Activated CD4-positive, CD25-positive, alpha-beta regulatory T cell (primary cell): ENCODE data around the gene TRIM5.
"Not testable (repeated sequence)": the region's sequence is repeated elsewhere in the genome, so short reads cannot be mapped to it uniquely, and the experiment has no call there.

Experiments
- DNase-seq, 4 experiments: peaks; one replicate each; lab custom pipeline; 2025; lab: John Stamatoyannopoulos, UW

The TRIM5 gene, protein sequence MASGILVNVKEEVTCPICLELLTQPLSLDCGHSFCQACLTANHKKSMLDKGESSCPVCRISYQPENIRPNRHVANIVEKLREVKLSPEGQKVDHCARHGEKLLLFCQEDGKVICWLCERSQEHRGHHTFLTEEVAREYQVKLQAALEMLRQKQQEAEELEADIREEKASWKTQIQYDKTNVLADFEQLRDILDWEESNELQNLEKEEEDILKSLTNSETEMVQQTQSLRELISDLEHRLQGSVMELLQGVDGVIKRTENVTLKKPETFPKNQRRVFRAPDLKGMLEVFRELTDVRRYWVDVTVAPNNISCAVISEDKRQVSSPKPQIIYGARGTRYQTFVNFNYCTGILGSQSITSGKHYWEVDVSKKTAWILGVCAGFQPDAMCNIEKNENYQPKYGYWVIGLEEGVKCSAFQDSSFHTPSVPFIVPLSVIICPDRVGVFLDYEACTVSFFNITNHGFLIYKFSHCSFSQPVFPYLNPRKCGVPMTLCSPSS

DNA sequence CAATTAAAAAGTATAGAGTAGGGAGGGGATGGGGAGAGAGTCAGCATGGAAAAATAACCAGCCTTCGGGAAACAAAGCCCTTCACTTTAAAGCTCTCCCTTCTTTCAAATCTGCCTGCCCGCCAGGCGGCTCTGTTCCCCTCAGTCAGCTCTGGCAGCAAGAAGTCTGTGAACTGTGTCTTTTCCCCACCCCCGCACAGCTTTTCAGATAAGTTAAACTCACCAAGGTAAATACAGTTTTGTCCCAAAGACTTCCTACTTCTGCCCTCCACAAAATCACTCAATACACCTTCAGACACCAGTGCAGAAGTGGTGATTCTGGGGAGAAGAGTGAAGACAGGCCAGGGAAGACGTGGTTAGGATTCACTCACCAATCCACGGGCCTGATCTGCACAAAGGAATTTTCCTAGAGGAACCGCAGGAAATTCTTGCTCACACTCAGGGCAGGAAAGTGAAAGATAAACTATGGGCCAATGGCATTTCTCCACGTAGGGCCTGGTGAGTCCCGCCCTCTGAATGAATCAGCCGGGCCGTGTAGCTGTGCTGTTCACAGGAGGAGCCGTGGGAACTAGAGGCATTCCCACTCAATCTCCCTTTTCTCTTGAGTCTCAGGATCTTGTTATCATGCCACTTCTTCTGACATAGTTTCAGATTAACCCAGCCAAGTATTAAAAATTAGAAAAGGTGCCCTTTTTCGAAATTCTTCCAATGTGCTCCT is at the start of gene TRIM5:
Gene TRIM5 (minus strand): TSS at position 429 of the 717 bp plus-strand sequence. CDS start 4,897 bp downstream, outside the sequence.
- peak; percentile 31 to 58 (median 48) for DNase-seq

DNA sequence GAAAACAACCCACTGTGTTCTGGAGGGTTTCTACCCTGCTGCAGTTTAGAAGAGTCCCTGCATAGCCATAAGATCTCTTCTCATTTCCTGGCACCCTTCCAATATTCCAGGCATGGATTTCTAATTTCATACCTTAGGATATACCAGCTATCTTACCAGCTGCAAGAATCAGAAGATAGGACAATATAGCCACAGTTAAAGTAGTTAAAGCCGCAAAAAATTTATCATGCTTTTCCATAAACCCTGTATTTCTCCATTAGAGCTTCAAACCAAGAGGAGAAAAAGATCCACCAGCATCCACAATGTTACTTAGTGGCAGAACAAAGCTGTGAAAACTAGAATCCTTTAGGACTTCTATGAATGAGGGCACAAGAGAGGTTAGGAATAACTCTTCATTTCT is 42.8 kb upstream of the TRIM5 start:
- DNase-seq: no peak

DNA sequence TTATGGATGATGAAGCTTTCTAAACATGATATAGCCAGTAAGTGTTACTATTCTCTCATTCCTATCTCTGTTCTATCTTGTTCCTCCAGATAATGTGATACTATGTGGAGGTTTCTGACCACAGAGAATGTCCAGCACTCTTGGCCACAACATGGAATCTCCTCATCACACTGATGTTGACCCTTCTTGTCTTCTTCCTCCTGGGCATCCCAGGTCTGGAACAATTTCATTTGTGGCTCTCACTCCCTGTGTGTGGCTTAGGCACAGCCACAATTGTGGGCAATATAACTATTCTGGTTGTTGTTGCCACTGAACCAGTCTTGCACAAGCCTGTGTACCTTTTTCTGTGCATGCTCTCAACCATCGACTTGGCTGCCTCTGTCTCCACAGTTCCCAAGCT is 41.5 kb upstream of the TRIM5 start:
- no peak for DNase-seq

DNA sequence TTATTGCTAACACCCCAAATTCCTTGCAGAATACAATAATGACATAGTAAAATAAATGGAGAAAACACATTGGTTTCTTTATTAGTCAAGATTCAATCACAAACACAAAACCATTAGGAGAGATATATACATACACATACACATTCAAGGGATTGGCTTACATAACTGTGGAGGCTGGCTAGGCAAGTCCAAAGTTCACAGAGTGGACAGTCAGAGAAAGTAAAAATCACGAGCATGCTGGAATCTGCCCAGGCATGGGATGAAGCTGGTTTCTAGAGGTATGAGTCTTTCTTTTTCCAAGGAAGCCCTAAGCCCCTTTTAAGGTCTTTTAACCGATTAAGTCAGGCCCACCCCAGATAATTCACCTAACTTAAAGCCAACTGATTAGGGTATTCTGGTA is 37.7 kb upstream of the TRIM5 start:
- DNase-seq: no peak

DNA sequence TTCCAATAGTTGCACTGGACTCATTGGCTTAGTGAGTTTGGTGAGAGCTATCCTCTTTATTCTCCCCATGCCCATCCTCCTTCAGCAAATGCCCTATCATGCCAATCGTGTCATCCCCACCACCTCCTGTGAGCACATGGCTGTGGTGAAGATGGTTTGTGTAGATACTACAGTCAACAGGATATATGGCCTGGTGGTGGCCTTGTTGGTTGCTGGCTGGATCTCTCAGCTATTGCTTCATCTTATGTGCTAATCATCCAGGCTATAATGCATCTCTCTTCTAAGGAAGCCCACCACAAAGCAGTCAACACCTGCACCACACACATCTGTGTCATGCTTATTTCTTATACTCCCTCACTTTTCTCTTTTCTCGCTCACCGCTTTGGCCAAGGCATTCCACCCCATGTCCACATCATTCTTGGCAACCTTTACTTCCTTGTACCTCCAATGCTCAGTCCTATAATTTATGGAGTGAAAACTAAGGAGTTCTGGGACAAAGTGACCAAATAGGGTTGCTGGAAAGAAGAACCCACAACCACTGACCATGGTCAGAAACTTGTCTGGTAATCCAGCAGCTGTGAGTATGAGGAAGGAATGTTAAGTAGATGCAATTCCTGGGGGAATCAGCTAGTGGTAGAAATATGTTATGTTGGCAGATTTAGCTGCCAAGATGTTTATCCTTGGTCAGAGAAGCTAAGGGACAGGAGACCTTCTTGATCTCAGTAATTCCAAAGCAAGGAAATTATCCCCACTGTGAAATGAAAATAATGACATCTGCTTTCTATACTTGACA is 35.0 kb upstream of the TRIM5 start:
- DNase-seq: no peak

DNA sequence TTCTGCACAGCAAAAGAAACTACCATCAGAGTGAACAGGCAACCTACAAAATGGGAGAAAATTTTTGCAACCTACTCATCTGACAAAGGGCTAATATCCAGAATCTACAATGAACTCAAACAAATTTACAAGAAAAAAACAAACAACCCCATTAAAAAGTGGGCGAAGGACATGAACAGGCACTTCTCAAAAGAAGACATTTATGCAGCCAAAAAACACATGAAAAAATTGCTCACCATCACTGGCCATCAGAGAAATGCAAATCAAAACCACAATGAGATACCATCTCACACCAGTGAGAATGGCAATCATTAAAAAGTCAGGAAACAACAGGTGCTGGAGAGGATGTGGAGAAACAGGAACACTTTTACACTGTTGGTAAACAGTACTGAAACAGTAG is 31.6 kb upstream of the TRIM5 start:
- DNase-seq: not testable (repeated sequence)

DNA sequence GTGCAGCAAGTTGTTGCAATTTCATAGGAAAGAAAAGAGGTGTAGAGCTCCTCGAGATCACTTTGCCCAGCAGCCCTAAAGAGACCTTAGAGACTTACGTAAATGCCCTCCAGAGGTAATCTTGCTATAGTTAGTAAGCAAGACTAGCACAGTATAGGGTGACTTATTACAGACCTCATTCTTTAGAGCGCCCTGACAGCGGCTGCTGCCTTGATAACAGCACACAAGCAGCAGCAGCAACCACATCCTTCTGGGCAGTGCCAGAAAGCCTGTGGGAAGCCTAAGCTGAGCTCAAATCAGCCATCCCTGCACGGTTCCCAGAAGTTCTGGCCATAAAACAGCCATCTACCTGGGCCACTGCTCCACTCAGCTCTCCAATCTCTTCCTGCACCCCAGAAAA is 28.8 kb upstream of the TRIM5 start:
- no peak for DNase-seq

DNA sequence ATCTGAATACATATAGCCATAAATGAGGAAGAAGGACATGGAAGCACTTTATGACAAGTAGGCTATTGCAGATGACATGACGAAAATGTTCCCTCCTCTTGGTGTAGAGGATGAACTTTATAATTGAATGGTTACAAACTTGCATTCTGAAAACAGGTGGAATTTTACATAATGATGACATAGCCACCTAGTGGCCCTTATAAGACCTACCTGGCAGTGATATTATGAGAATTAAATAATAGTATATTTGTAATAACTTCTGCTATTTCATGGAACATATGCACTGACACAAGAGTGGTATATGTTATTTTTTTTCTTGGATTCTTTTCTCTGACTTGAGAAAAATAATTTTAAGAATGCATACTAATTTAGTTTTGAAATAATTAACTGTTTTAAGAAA is 27.6 kb upstream of the TRIM5 start:
- DNase-seq: no peak

DNA sequence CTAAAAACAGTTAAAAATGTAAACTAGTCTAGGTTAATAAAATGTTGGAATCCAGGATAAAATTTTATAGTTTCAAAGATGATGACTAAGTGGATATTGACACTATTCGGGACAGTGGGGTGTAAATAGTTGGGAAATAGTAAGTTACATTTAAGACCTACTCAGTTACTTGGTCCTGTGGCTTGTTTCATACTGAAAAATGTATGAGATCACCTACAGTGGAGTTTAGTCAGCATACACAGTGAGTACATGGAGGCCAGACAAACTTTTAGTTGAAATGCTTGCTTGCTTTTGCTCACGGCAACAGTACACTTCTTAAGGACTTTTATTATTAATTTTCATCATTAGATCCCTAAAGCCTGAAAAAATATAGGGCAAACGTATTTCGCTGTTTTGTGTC is 20.8 kb upstream of the TRIM5 start:
- no peak for DNase-seq

DNA sequence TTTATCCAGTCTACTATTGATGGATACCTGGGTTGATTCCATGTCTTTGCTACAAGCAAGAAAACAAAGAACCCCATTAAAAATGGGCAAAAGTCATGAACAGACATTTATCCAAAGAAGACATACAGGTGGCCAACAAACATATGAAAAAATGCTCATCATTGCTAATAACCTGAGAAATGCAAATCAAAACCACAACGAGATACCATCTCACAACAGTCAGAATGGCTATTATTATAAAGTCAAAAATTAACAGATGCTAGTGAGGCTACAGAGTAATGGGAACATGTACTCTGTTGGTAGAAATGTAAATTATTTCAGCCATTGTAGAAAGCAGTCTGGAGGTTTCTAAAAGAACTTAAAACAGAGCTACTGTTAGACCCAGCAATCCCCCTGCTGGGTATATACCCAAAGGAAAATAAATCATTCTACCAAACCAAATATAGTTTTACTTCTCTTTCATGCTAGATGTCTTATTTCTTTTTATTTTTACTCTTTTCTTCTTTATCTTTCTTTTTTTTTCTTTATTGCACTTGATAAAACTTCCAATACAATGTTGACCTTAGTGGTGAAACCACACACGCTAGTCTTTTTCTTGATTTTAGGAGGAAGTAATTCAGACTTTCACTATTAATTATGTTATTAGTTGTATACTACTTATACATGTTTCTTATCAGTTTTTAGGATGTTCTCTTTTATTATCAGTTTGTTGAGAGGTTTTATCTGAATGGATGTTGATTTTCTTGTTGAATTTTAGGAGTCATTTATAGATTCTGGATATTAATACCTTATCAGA is 19.1 kb upstream of the TRIM5 start:
- no peak for DNase-seq

DNA sequence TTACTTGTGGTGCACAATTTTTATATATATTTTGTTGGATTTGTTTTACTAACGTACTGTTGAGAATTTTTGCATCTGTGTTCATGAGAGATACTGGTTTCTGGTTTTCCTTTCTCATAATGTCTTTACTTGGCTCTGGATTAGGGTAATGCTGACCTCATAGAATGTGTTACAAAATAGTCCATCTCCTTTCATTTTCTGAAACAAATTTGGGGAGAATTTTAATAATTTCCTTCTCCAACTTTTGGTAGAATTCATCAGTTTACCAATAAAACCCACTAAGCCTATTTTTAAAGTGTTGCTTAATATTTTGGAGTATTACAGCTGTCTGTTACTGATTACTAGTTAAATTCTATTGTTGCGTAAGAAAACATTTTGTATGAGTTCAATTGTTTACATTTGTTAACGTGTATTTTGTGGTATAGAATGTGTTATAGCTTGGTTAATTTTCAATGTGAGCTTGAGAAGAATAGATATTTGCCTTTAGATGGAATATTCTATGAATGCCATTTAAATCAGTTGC is 16.2 kb upstream of the TRIM5 start:
- DNase-seq: no peak

DNA sequence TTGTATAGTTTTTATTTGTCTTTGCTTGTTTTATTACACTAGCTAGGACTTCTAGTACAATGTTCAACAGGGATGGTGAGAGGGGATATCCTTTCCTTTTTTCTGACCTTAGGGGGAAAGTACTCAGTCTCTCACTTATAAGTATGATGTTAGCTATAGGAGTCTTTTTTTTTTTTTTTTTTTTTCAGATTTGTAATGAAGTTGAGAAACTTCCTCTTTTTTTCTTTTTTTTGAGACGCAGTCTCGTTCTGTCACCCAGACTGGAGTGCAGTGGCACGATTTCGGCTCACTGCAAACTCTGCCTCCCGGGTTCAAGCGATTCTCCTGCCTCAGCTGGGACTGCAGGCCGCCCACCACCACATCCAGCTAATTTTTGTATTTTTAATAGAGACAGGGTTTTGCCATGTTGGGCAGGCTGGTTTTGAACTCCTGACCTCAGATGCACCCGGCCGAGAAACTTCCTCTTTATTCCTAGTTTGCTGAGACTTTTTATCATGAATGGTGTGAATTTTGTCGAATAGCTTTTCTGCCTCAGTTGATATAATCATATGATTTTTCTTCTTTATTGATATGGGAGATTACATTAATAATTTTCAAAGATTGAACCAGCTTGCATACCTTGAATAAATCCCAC is 15.7 kb upstream of the TRIM5 start:
- no peak for DNase-seq

DNA sequence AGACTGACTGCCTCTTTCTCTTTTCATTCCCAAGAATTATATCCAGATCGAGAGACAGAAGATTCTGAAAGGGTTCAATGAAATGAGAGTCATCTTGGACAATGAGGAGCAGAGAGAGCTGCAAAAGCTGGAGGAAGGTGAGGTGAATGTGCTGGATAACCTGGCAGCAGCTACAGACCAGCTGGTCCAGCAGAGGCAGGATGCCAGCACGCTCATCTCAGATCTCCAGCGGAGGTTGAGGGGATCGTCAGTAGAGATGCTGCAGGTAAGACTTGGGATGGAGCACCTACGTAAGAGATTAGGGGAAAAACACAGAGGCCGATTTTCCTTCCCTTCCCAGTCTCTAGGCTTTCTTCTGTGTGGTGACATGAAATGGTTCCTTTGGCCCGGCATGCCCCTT is 13.4 kb upstream of the TRIM5 start:
- no peak for DNase-seq

DNA sequence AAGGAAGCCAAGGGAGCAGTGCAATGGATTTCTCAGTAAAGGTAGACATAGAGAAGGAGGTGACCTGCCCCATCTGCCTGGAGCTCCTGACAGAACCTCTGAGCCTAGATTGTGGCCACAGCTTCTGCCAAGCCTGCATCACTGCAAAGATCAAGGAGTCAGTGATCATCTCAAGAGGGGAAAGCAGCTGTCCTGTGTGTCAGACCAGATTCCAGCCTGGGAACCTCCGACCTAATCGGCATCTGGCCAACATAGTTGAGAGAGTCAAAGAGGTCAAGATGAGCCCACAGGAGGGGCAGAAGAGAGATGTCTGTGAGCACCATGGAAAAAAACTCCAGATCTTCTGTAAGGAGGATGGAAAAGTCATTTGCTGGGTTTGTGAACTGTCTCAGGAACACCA is 11.3 kb upstream of the TRIM5 start:
- no peak for DNase-seq

DNA sequence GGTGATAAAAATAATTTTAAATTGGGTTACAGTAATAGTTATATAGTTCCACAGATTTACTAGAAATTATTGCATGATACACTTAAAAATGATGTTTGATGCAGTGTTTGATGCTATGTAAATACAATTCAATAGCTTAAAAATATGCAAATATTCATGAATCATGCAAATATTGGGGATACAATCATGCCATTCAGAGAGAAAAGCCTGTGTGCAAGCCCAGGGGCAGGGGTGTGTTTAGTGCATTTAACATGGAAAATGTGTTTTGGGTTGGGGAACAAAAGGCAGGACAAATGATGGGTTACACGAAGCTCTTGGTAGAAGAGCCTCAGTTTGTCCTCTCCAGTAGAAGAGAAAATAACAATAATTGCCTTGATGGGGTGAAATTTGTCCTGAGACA is 10.7 kb upstream of the TRIM5 start:
- DNase-seq: no peak

DNA sequence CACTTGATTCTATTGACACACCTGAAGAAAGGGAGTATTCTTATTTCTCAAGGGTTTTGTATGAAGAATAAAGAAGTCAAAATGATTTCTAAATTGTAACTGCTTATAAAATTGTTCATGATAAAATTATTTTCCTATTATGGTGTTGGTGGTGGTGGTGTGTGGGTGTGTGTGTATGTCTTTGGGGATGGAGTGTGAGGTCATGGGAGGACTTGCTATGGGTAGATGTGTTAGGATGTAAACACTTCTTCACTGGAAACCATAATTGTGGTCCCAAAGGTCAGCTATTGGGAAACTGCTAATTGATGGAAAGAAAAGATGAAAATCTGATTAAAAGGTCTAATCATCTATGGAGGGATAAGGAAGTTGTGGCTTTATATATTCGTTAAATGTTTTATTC is 9.8 kb upstream of the TRIM5 start:
- no peak for DNase-seq

DNA sequence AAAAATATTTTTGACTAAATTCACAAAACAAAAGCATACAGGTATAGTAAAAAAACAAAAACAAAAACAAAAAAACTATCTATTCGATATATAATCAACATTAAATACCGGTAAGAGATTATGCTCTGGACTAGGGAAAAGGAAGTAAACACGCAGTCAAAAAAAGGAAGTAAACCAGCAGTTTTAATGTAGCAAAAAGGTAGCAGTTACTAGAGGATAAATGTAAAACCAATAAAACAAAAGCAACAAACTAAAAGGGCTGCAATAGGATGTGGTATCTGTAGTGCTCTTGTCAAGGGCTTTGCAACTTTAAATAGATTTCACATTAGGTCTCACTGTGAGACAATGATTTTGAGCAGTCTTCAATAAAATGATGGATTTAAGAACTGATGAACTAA is 7.1 kb upstream of the TRIM5 start:
- DNase-seq: no peak

DNA sequence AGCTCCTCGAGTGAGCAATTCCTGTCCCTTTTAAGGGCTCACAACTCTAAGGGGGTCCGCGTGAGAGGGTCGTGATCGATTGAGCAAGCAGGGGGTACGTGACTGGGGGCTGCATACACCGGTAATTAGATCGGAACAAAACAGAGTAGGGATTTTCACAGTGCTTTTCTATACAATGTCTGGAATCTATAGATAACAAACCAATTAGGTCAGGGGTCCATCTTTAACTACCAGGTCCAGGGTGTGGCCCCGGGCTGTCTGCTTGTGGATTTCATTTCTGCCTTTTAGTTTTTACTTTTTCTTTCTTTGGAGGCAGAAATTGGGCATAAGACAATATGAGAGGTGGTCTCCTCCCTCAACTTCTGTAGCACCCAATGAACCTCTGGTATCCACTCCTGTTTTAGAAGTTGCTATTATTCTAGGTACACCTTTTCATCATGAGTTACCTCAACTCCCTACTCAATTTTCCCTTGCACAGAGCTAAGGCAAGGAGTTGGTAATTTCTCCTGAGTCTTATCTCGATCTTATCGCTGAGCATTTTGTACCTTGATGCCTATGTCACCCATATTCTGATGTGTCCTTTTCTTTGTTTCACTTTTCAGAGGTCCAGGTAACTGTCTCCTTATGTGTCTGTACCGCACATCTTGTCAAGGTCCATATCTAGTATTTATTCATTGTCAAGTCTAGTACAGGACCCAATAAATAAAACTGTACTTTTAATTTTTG is 6.5 kb upstream of the TRIM5 start:
- not testable (repeated sequence) for DNase-seq

DNA sequence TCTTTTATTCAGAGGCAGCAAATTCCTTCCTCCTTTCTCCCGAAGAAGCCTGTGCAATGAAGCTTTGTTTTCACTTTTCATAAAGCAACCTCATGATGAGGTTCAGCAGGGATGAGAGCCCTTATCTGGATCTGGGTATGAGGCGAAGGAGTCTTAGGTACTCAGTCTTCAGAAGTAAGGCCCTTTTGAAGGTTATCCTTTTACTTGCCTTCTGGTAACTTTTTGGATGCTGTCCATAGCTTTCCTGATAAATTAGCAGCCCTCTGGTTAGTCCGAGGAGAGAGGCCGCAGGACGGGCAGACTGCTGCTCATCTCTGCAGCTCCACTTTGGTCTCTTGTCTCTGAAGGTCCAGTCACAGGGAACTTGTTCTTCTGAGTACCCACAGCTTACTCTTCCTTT is 5.9 kb upstream of the TRIM5 start:
- DNase-seq: no peak

DNA sequence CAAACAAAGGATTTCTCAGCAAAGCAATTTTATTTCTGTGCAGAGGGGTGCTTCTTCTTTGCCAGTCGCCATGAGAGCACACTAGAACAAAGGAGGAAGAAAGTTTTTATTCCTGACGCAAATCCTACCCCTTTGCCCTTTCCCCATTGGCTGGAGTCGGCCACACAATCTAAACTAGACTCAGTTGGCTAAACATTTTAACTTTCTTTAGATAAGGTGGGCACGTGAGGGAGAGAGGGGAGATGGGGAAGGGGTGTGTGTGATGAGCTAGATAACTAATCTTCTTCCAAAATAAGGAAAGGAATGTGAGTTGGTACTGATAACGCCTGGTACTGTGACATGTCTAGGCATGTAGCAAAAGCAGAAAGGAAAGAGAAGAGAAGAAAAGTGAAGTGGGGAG is 5.3 kb upstream of the TRIM5 start:
- DNase-seq: no peak
